CD4-positive, alpha-beta T cell (primary cell): ENCODE results near the gene METTL9. TPM values are rescaled to one million over a fixed set of nuclear protein-coding genes. Genes with fewer than 3 reads are reported as not detected.

Experiments
- ATAC-seq: fragments of 200-7000 bp; cut with Tn5 transposase; one replicate; pipeline ENCODE4 v1.10.0; 2022; ENCODE audit warnings: mild to moderate bottlenecking; ENCODE audit not compliant: poor library complexity
- CTCF ChIA-PET: fragments of 350-600 bp; sonication (Branson Sonifier 250); formaldehyde crosslinking; loops from one replicate; lab custom pipeline; 2021; ENCODE audit warnings: antibody characterized with exemption, inconsistent platforms; lab: Charles Lee
- POLR2A ChIA-PET: fragments of 350-600 bp; sonication (Branson Sonifier 250); formaldehyde crosslinking; loops from one replicate; lab custom pipeline; 2021; ENCODE audit warnings: antibody characterized with exemption, inconsistent platforms; lab: Charles Lee
- DNase-seq, 14 experiments: peaks; one replicate each; pipeline ENCODE4 v3.0.0-alpha.2; 2013 to 2020; ENCODE audit warnings: mixed read lengths in 2 of 14
- H3K27ac ChIP-seq, 2 donors: one replicate each; pipeline versions ENCODE4 v1.5.1 to v1.7.0; 2013; ENCODE audit warnings: low read length in 2 of 2, low read depth in 1 of 2, mild to moderate bottlenecking in 1 of 2
- H3K27me3 ChIP-seq, 2 experiments: 1 replicate in 1 of 2; 2 replicates in 1 of 2; pipeline versions ENCODE4 v1.6.1 to v1.7.0; 2013; ENCODE audit warnings: low read length in 2 of 2, control low read depth in 1 of 2, mild to moderate bottlenecking in 1 of 2, moderate library complexity in 1 of 2; ENCODE audit not compliant: insufficient read depth in 2 of 2, control insufficient read depth in 1 of 2
- H3K36me3 ChIP-seq: one replicate; pipeline ENCODE4 v1.6.1; 2013; ENCODE audit warnings: low read length, control low read depth; ENCODE audit not compliant: insufficient read depth
- H3K4me1 ChIP-seq: one replicate; pipeline ENCODE4 v1.6.1; 2013; ENCODE audit warnings: low read length, control low read depth; ENCODE audit not compliant: insufficient read depth
- H3K4me3 ChIP-seq: one replicate; pipeline ENCODE4 v1.5.1; 2013; ENCODE audit warnings: mild to moderate bottlenecking, low read length, moderate library complexity
- H3K9me3 ChIP-seq, 2 experiments: 1 replicate in 1 of 2; 2 replicates in 1 of 2; pipeline versions ENCODE4 v1.6.1 to v1.7.0; 2013; ENCODE audit warnings: low read length in 2 of 2, mild to moderate bottlenecking in 2 of 2, control low read depth in 1 of 2, moderate library complexity in 1 of 2; ENCODE audit not compliant: control insufficient read depth in 1 of 2, insufficient read depth in 1 of 2
- H3K27ac Mint-ChIP-seq: one replicate; pipeline ENCODE4 v1.8.0; 2020; ENCODE audit warnings: mixed read lengths
- H3K27me3 Mint-ChIP-seq: one replicate; pipeline ENCODE4 v1.8.0; 2021; ENCODE audit warnings: mixed read lengths
- H3K36me3 Mint-ChIP-seq: one replicate; pipeline ENCODE4 v1.8.0; 2021; ENCODE audit warnings: low read depth, mixed read lengths
- H3K4me1 Mint-ChIP-seq: one replicate; pipeline ENCODE4 v1.8.0; 2021; ENCODE audit warnings: low read depth, mixed read lengths
- H3K4me3 Mint-ChIP-seq: one replicate; pipeline ENCODE4 v1.8.0; 2020; ENCODE audit warnings: mild to moderate bottlenecking, mixed read lengths
- H3K9me3 Mint-ChIP-seq: one replicate; pipeline ENCODE4 v1.8.0; 2020; ENCODE audit warnings: mixed read lengths
- intact Hi-C, 2 experiments: fragments of 100-400 bp; cut with DNase I in 1 of 2; cut with micrococcal nuclease in 1 of 2; formaldehyde crosslinking; loops; one replicate each; pipeline versions ENCODE4 v1.15.1 to v1.9.0; 2023 to 2025; cut with DNase I, micrococcal nuclease
- total RNA-seq, 174 experiments: library from RNA in 2 of 174; stranded (reverse) in 2 of 174; gene quantifications; one replicate each; pipeline ENCODE4 v1.2.3 and lab custom pipeline; 2021 to 2026
- TF ChIP-seq, protein P1 (sequence below): fragments of 200-600 bp; IDR thresholded peaks from one replicate; pipeline ENCODE4 v1.8.0; 2022; ENCODE audit warnings: antibody characterized with exemption, mild to moderate bottlenecking

METTL9 gene
- total RNA-seq, 2 experiments from 2014 or later = 78.4 to 86.7 TPM

DNA sequence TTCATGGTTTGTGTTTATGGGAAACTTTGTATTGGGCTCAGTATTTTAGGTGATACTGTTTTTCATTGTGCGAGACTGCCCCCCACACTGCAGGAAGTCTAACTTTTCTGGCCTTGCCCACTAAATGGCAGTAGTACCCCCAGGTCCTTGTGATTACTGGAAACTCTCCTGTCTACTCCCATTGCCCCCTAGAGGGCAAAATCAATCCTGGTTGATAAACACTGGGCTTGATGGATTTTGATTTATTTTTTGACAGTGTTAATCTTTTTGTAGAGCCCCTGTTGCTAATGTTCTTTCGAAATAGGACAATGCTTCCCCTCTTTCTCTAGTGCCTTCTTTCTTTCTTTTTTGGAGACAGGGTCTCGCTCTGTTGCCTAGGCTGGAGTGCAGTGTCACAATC lies 15.5 kb downstream of the METTL9 start:
- intact Hi-C loops = loop anchor here in 1 of 2 experiments (2.0 kb wide), 1 partner anchor 30 kb away; no protein-coding TSS in a partner anchor

DNA sequence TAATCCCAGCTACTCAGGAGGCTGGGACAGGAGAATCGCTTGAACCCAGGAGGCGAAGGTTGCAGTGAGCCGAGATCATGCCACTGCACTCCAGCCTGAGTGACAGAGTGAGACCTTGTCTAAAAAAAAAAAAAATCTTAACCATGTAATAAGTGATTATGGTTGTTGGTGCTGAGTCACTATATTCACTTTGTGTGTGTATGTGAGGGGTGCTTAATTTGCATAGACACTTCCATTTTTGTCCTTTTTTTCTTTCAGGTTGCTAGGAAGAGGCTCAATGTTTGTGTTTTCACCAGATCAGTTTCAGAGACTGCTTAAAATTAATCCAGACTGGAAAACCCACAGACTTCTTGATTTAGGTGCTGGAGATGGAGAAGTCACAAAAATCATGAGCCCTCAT lies 18.2 kb downstream of the METTL9 start:
- Mint-ChIP-seq H3K4me1 (peaks cover 65% of the 10 kb centered on the region), H3K27me3 (no peaks in the 10 kb centered on the region), H3K4me3 (no peak overlapping the region), H3K27ac (no peak overlapping the region), H3K9me3 (no peaks in the 10 kb centered on the region), H3K36me3 (peaks cover 76% of the 10 kb centered on the region)
- CTCF ChIA-PET = no interaction called here
- DNase-seq = peak in 2 of 14 experiments; percentile 22 to 29
- TF ChIP-seq, protein P1, sequence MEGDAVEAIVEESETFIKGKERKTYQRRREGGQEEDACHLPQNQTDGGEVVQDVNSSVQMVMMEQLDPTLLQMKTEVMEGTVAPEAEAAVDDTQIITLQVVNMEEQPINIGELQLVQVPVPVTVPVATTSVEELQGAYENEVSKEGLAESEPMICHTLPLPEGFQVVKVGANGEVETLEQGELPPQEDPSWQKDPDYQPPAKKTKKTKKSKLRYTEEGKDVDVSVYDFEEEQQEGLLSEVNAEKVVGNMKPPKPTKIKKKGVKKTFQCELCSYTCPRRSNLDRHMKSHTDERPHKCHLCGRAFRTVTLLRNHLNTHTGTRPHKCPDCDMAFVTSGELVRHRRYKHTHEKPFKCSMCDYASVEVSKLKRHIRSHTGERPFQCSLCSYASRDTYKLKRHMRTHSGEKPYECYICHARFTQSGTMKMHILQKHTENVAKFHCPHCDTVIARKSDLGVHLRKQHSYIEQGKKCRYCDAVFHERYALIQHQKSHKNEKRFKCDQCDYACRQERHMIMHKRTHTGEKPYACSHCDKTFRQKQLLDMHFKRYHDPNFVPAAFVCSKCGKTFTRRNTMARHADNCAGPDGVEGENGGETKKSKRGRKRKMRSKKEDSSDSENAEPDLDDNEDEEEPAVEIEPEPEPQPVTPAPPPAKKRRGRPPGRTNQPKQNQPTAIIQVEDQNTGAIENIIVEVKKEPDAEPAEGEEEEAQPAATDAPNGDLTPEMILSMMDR = no peak
- intact Hi-C loops = loop anchor here in 1 of 2 experiments (1.0 kb wide), 1 partner anchor 17 kb away; no protein-coding TSS in a partner anchor
- Histone ChIP-seq H3K4me1 (peaks cover 34% of the 10 kb centered on the region), H3K27ac (no peak overlapping the region), H3K36me3 (peaks cover 8% of the 10 kb centered on the region), H3K9me3 (no peaks in the 10 kb centered on the region), H3K4me3 (no peak overlapping the region), H3K27me3 (no peaks in the 10 kb centered on the region)
- POLR2A ChIA-PET = interaction anchor here (1.2 kb wide), 1 partner anchor 16 kb away, joined by 3 read pairs; no protein-coding TSS in a partner anchor
- ATAC-seq = no peak

More for the DNA sequence above, 15.5 kb downstream of the METTL9 start:
- ChIA-PET CTCF (no interaction called here), POLR2A (no interaction called here)
- peaks cover 63% of the 10 kb centered on the region for H3K36me3 Mint-ChIP-seq
- Histone ChIP-seq H3K36me3 (peaks cover 8% of the 10 kb centered on the region), H3K27ac (no peak overlapping the region), H3K9me3 (no peaks in the 10 kb centered on the region), H3K27me3 (no peaks in the 10 kb centered on the region), H3K4me1 (peaks cover 28% of the 10 kb centered on the region), H3K4me3 (no peak overlapping the region)
- no peaks in the 10 kb centered on the region for H3K27me3 Mint-ChIP-seq
- TF ChIP-seq, protein P1 = no peak
- ATAC-seq = no peak
- H3K4me1 Mint-ChIP-seq = peaks cover 66% of the 10 kb centered on the region
- no peaks in the 10 kb centered on the region for H3K9me3 Mint-ChIP-seq
- no peak for DNase-seq
- H3K27ac Mint-ChIP-seq = no peak overlapping the region
- H3K4me3 Mint-ChIP-seq = no peak overlapping the region

DNA sequence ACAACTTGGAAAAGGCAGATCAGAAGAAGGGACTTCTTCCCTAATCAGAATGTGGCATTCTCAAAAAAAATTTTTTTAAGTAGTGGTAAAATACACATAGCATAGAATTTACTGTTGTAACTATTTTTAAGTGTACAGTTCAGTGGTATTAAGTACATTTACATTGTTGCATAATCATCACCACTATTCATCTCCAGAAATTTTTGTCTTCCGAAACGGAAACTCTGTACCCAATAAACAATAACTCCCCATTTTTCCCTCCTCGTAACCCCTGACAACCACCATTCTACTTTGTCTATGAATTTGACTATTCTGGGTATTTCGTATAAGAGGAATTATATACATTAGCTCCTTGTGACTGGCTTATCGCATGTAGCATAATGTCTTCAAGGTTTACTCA lies 18.9 kb downstream of the METTL9 start:
- Histone ChIP-seq H3K9me3 (no peaks in the 10 kb centered on the region), H3K27me3 (no peaks in the 10 kb centered on the region), H3K4me1 (peaks cover 34% of the 10 kb centered on the region), H3K36me3 (peaks cover 8% of the 10 kb centered on the region), H3K4me3 (no peak overlapping the region), H3K27ac (no peak overlapping the region)
- Mint-ChIP-seq H3K4me3 (no peak overlapping the region), H3K27ac (no peak overlapping the region), H3K36me3 (peaks cover 78% of the 10 kb centered on the region), H3K4me1 (peaks cover 68% of the 10 kb centered on the region), H3K9me3 (no peaks in the 10 kb centered on the region), H3K27me3 (no peaks in the 10 kb centered on the region)
- DNase-seq (no peak), ATAC-seq (no peak)
- intact Hi-C loops = loop anchor here in 1 of 2 experiments (1.0 kb wide), 1 partner anchor 16 kb away; no protein-coding TSS in a partner anchor
- CTCF ChIA-PET = interaction anchor here (1.4 kb wide), 1 partner anchor 22 kb away, joined by 4 read pairs; no protein-coding TSS in a partner anchor
- POLR2A ChIA-PET = interaction anchor here (1.2 kb wide), 1 partner anchor 17 kb away, joined by 3 read pairs; no protein-coding TSS in a partner anchor
- TF ChIP-seq, protein P1 = no peak
